Esophagus (tissue), 2 donors: ENCODE results near the gene TMEM147. TPM values are rescaled to one million over a fixed set of nuclear protein-coding genes. Genes with fewer than 3 reads are reported as not detected.

ENCODE experiments used
- H3K27ac ChIP-seq, 2 donors: one replicate each; pipeline ENCODE4 v1.5.1; 2013; ENCODE audit warnings: low read depth in 2 of 2, mild to moderate bottlenecking in 2 of 2, inconsistent platforms in 1 of 2, low read length in 1 of 2, moderate library complexity in 1 of 2
- H3K27me3 ChIP-seq, 2 donors: one replicate each; pipeline ENCODE4 v1.6.1; 2013; ENCODE audit warnings: low read length in 2 of 2, control low read depth in 1 of 2, mild to moderate bottlenecking in 1 of 2; ENCODE audit not compliant: insufficient read depth in 2 of 2, control insufficient read depth in 1 of 2
- H3K36me3 ChIP-seq, 2 donors: one replicate each; pipeline ENCODE4 v1.6.1; 2013; ENCODE audit warnings: low read length in 1 of 2; ENCODE audit not compliant: control insufficient read depth in 2 of 2, insufficient read depth in 2 of 2
- H3K4me1 ChIP-seq, 2 donors: one replicate each; pipeline ENCODE4 v1.6.1; 2013; ENCODE audit warnings: low read length in 1 of 2; ENCODE audit not compliant: control insufficient read depth in 2 of 2, insufficient read depth in 2 of 2
- H3K4me3 ChIP-seq, 2 donors: one replicate each; pipeline ENCODE4 v1.5.1; 2013; ENCODE audit warnings: low read length in 2 of 2, mild to moderate bottlenecking in 2 of 2, low read depth in 1 of 2, moderate library complexity in 1 of 2
- H3K9me3 ChIP-seq, 2 donors: one replicate each; pipeline ENCODE4 v1.6.1; 2013; ENCODE audit warnings: mild to moderate bottlenecking in 2 of 2, low read depth in 1 of 2, low read length in 1 of 2, moderate library complexity in 1 of 2; ENCODE audit not compliant: control insufficient read depth in 2 of 2, insufficient read depth in 1 of 2
- WGBS, 2 donors: extraction: QIAGEN DNeasy Blood & Tissue Kit; methylation state at CpG; one replicate each; pipeline ENCODE4 v1.1.7; 2013; 5-methylcytosine and 5-hydroxymethylcytosine counted together
- polyA plus RNA-seq, 2 donors: library from polyadenylated mRNA; stranded (reverse); fragments of 200-250 nt; gene quantifications; one replicate each; pipeline ENCODE4 v1.2.3, GENCODE V29; 2013
- donor health status: healthy with polysubstance abuse.
- donor health status: Bipolar disorder and iron deficiency.

Gene TMEM147
- polyA plus RNA-seq, 2 donors = 61.7 to 145 TPM

DNA sequence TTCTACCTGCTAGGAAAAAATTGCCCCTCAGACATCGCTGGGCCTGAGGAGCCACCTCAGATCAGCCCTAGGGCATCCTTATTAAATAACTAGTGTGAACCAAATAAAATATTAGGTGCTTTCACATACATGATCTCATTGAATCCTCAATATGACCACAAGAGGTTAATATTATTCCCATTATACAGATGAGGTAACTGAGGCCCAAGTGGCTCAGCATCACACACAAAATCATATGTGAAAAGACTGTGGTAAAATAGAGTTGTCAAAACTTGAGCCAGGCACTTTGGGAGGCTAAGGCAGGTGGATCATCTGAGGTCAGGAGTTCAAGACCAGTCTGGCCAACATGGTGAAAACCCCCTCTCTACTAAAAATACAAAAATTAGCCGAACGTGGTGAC lies 29.1 kb upstream of the TMEM147 start:
- peaks cover 0 to 3% of the 10 kb centered on the region in 2 donors for H3K9me3 ChIP-seq
- H3K27ac ChIP-seq = peak overlapping the region in 1 of 2 donors; percentile 61
- no peaks in the 10 kb centered on the region for H3K27me3 ChIP-seq
- WGBS, 2 donors = 82 to 88% methylated on average over 3 of the region's 3 CpGs
- no peak overlapping the region for H3K4me3 ChIP-seq
- H3K4me1 ChIP-seq = peaks cover 0 to 11% of the 10 kb centered on the region in 2 donors
- no peaks in the 10 kb centered on the region for H3K36me3 ChIP-seq

DNA sequence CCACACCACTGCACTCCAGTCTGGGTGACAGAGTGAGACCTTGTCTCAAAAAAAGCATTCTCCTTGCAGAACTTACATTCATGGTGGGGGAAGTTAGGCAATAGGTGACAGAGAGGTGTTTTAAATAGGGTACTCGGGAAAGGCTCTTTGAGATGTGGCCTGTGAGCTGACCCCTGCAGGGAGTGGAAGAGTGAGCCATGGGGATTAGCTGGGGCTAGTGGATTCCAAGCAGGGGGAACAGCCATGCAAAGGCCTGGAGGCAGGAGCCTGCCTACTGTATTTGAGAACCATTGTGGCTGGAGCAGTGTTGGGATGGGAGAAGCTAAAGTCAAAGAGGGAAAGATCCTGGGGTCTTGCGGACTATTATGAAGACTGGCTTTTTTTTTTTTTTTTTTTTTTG lies 28.1 kb upstream of the TMEM147 start:
- 88 to 89% methylated on average over 2 of the region's 2 CpGs for WGBS, 2 donors
- Histone ChIP-seq H3K27ac (no peak overlapping the region), H3K4me3 (no peak overlapping the region), H3K27me3 (no peaks in the 10 kb centered on the region), H3K36me3 (no peaks in the 10 kb centered on the region), H3K9me3 (peaks cover 0 to 3% of the 10 kb centered on the region in 2 donors), H3K4me1 (peaks cover 0 to 10% of the 10 kb centered on the region in 2 donors)

DNA sequence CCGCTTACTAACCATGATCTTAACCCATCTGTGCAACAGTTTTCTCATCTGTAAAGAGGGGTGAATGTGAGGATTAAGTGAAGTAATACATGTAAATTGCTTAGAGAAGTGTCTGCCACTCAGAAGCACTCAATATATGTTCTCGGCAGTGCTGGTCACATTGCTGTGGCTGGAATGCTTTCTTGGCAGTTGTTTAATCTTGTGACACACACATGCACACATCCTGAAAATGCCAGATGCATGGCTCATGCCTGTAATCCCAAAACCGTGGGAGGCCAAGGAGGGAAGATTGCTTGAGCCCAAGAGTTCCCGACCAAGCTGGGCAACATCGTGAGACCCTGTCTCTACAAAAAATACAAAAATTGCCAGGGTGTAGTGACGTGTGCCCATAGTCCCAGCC lies 27.1 kb upstream of the TMEM147 start:
- peak overlapping the region in 1 of 2 donors; percentile 52 for H3K27ac ChIP-seq
- peaks cover 0 to 3% of the 10 kb centered on the region in 2 donors for H3K9me3 ChIP-seq
- H3K4me1 ChIP-seq = peaks cover 0 to 4% of the 10 kb centered on the region in 2 donors
- H3K4me3 ChIP-seq = no peak overlapping the region
- H3K36me3 ChIP-seq = no peaks in the 10 kb centered on the region
- no peaks in the 10 kb centered on the region for H3K27me3 ChIP-seq
- WGBS, 2 donors = 52 to 63% methylated on average over 6 of the region's 6 CpGs

DNA sequence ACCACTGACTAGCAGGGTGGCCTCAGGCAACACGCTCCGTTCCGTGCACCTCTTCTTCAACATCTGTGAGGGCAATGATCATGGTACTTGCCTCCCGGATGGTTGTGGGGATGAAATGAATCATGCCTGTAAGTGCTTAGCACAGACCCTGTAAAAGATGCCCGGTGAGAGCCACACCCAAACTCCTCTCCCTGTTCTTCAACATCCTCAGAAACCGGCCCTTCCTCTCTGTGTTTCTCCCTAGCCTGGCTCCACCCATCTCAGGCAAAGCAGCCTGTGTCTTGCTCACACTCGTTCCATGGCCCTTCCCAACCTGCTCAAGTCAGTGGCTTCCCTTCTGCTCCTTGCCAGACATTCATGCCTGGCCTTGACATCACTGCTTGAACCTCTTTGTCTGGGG lies 26.1 kb upstream of the TMEM147 start:
- no peak overlapping the region for H3K4me3 ChIP-seq
- H3K27ac ChIP-seq = peak overlapping the region; percentile 75 to 90
- no peaks in the 10 kb centered on the region for H3K36me3 ChIP-seq
- WGBS, 2 donors = 35 to 42% methylated on average over 7 of the region's 7 CpGs
- H3K4me1 ChIP-seq = peaks cover 0 to 2% of the 10 kb centered on the region in 2 donors
- no peaks in the 10 kb centered on the region for H3K27me3 ChIP-seq
- H3K9me3 ChIP-seq = peaks cover 0 to 1% of the 10 kb centered on the region in 2 donors

DNA sequence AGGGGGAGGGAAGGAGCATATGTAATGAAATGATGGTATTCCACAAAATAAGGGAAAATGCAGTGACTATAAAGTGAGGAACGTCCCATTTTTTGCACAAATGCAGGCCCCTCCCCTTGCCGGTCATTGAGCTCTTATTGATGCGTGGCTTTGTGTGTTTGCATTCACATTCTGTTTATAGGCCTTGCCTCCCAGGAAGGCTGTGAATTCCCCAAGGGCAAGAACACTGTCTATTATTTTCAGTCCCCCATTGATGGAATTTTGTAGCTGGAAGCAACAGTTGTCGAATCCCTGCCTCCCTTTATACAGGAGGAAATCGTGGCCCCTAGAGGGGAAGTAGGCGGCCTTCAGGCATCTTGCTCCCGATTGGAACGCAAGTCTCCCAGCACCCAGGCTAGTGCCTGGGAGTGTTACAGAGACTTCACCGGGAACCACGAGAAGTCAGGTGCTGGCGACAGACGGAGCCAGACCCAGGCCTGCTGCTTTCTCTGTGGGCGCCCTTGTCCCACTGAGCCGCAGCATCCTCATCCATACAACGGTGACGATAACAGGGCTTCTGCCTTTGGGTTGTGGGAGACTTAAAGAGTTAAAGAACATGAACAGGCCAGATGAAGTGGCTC lies 24.2 kb upstream of the TMEM147 start:
- Histone ChIP-seq H3K27ac (no peak overlapping the region), H3K36me3 (peaks cover 0 to 4% of the 10 kb centered on the region in 2 donors), H3K27me3 (no peaks in the 10 kb centered on the region), H3K4me1 (peaks cover 0 to 2% of the 10 kb centered on the region in 2 donors), H3K4me3 (no peak overlapping the region), H3K9me3 (no peaks in the 10 kb centered on the region)
- 64 to 69% methylated on average over 16 of the region's 16 CpGs for WGBS, 2 donors

DNA sequence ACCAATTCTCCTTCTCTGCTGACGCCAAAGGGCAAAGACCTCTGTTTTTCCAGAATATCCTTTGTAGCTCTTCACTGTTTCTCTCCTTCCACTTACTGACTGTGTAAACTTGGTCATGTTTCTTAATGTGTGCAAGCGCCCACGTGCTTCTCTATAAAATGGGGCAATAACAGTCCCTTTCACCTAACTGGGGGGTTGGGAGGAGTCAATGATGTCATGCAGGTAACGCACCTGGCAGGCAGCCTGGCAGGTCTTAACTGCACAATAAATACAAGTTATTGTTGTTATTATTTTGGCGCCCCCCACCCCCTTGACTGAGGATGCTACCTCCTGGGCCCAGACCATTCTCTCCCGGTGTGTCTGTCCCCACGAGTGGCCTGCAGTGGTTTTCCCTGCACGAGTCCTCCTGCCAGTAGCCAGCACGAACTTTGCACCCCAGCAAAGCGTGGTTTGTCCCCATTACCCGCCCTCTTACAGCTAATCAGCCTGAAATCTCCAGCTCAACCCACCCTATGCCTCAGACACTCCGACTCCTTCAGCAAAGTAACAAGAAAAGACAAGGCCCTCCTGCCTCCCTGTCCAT lies 22.6 kb upstream of the TMEM147 start:
- 66 to 74% methylated on average over 12 of the region's 12 CpGs for WGBS, 2 donors
- peaks cover 0 to 4% of the 10 kb centered on the region in 2 donors for H3K36me3 ChIP-seq
- H3K9me3 ChIP-seq = no peaks in the 10 kb centered on the region
- H3K4me1 ChIP-seq = peaks cover 0 to 4% of the 10 kb centered on the region in 2 donors
- H3K4me3 ChIP-seq = no peak overlapping the region
- H3K27ac ChIP-seq = no peak overlapping the region
- no peaks in the 10 kb centered on the region for H3K27me3 ChIP-seq

DNA sequence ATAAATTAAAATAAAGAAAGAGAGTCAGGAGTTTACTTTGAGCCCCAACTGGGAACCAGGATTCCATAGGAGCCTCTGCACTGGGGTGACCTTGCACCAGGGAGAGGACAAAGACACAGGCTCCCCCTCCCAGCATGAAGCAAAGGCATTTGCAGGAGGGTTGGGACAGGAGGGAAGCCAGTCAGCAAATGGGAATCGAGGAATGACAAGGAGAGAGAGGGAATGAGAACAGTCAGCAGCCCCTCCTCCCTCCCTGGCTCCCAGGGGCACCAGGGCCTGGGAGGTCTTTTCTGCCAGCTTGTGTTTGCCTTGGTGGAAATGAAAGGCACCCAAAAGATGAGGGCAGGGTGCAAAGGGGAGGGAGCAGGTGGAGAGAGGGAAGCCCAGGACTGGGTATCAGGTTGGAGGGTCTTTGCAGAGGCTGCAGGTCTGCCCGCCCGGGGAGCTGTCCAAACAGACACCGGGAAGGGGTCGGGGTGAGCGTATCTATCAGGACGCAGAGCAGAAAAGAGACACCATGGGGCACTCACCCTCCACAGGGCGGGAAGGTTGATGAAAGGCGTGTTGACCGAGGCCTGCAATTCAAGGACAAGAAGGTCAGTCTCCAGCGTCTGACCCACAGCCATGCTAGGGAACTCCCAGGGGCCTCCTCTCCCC lies 21.1 kb upstream of the TMEM147 start:
- H3K27me3 ChIP-seq = no peaks in the 10 kb centered on the region

DNA sequence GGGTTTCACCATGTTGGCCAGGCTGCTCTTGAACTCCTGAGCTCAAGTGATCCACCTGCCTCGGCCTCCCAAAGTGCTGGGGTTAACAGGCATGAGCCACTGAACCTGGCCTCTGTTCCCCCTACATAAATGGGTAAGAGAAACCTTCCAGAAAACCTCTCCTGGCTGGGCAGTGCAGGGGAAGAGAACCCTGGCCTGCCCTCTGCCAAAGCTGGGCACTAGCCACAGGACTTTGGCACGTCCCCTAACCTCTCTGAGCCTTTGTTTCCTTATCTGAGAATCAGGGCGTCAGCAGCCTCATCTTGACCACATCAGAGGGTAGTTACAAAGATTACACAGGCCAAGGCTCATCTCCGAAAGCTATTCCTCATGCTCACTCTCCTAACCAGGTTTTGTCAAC lies 19.6 kb upstream of the TMEM147 start:
- peak overlapping the region in 1 of 2 donors; percentile 31 for H3K4me3 ChIP-seq
- H3K27ac ChIP-seq = no peak overlapping the region
- peaks cover 0 to 17% of the 10 kb centered on the region in 2 donors for H3K4me1 ChIP-seq
- no peaks in the 10 kb centered on the region for H3K9me3 ChIP-seq
- peaks cover 0 to 4% of the 10 kb centered on the region in 2 donors for H3K36me3 ChIP-seq
- 72 to 76% methylated on average over 4 of the region's 4 CpGs for WGBS, 2 donors
- H3K27me3 ChIP-seq = no peaks in the 10 kb centered on the region

More for the DNA sequence above, 21.1 kb upstream of the TMEM147 start:
- H3K36me3 ChIP-seq = peaks cover 0 to 4% of the 10 kb centered on the region in 2 donors
- H3K4me3 ChIP-seq = no peak overlapping the region
- 33 to 37% methylated on average over 11 of the region's 11 CpGs for WGBS, 2 donors
- H3K9me3 ChIP-seq = no peaks in the 10 kb centered on the region
- H3K4me1 ChIP-seq = peaks cover 0 to 15% of the 10 kb centered on the region in 2 donors
- no peak overlapping the region for H3K27ac ChIP-seq

DNA sequence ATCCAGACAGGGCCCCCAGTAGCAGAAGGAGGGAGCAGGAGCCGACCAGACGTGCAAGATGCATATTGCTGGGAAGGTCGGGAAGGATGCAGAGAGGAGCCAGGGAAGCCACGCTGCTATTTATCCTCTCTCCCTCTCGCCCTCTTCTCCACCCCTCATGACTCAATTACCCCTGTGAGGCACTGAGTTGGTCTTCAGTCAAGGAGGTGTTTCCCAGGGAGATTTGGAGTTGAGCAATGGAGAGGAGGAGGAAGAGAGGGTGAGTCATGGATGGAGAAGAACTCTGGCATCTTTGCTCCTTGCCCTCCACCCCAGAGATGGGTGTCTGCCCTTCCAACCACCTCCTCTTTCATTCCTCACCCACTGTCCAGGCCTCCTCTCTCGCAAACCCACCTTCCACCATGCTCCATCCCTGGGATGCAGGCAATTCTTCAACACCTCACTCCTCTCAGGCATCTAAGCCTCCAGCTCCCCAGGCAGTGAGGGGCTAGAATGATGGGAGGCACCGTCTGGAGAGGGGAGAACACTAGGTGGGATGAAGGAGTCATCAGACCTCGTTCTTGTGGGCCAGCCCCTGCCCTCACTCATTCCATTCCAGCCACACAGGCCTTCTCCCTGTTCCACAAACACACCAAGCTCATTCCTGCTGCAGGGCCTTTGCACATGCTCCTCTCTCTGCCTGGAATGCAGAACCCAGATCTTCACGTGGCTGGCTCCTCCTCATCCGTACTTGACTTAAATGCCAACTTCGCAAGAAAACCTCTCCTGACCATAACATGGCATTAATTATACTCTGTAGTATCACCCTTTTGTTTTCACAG lies 17.0 kb upstream of the TMEM147 start, which contains the start of gene SBSN:
SBSN (minus strand) TSS at position 94 of the 821 bp plus-strand sequence; CDS start at position 64, 30 bp downstream.
- H3K27ac ChIP-seq = peak within 1 kb of the TSS; percentile 10 to 91

More for the DNA sequence above, 17.0 kb upstream of the TMEM147 start, which contains the start of gene SBSN:
- Histone ChIP-seq H3K27me3 (peaks cover 0 to 3% of the 10 kb centered on the region in 2 donors), H3K36me3 (peaks cover 0 to 4% of the 10 kb centered on the region in 2 donors), H3K4me1 (peaks cover under 1 to 21% of the 10 kb centered on the region in 2 donors), H3K4me3 (peak within 1 kb of the TSS in 1 of 2 donors; percentile 31), H3K9me3 (peaks cover 0 to 3% of the 10 kb centered on the region in 2 donors)
- WGBS, 2 donors = 64 to 70% methylated on average over 11 of the region's 11 CpGs
